Adrenal gland (tissue), 12 donors: Measurements from ENCODE around the gene STMN3. TPM values are rescaled to one million over a fixed set of nuclear protein-coding genes. Genes with fewer than 3 reads are reported as not detected.

Experiments used
- DNase-seq, 7 donors: peaks; one replicate each; pipeline ENCODE4 v3.0.0-alpha.2; 2019 to 2020
- H3K27ac ChIP-seq, 5 donors: fragments of 200-600 bp; sonication (generic) in 4 of 5; 1 replicate in 3 of 5; 2 replicates in 2 of 5; pipeline versions ENCODE4 v1.5.1 to v1.8.0; 2016 to 2020; ENCODE audit warnings: mild to moderate bottlenecking in 1 of 5
- H3K27me3 ChIP-seq: fragments of 200-600 bp; 2 replicates; pipeline ENCODE4 v1.8.0; 2021
- H3K36me3 ChIP-seq, 2 donors: fragments of 200-600 bp; replicated peaks in 1 of 2; 1 replicate in 1 of 2; 2 replicates in 1 of 2; pipeline versions ENCODE4 v1.5.1 to v1.8.0; 2018 to 2022
- H3K4me1 ChIP-seq, 2 donors: fragments of 200-600 bp; replicated peaks in 1 of 2; 1 replicate in 1 of 2; 2 replicates in 1 of 2; pipeline versions ENCODE4 v1.5.1 to v1.8.0; 2018 to 2021
- H3K4me3 ChIP-seq, 4 donors: fragments of 200-600 bp; sonication (generic) in 3 of 4; one replicate each; pipeline ENCODE4 v1.5.1; 2016 to 2018
- H3K9me3 ChIP-seq, 3 donors: fragments of 200-600 bp; sonication (generic) in 1 of 3; replicated peaks in 1 of 3; 1 replicate in 2 of 3; 2 replicates in 1 of 3; pipeline versions ENCODE4 v1.5.1 to v1.8.0; 2016 to 2021
- CTCF ChIP-seq, 6 experiments: fragments of 450-650 bp in 4 of 6; fragments of 200-600 bp in 2 of 6; sonication (generic) in 1 of 6; IDR thresholded peaks; 1 replicate in 5 of 6; 2 replicates in 1 of 6; pipeline versions ENCODE4 v1.5.1 to v1.8.0; 2016 to 2021; ENCODE audit warnings: antibody characterized with exemption in 6 of 6, mild to moderate bottlenecking in 2 of 6, moderate library complexity in 1 of 6
- POLR2A ChIP-seq, 2 donors: fragments of 450-650 bp; IDR thresholded peaks; one replicate each; pipeline ENCODE4 v1.6.1; 2017; ENCODE audit warnings: antibody characterized with exemption in 2 of 2, mild to moderate bottlenecking in 2 of 2, moderate library complexity in 1 of 2
- WGBS, 4 donors: extraction: QIAGEN DNeasy Blood & Tissue Kit in 2 of 4; methylation state at CpG; one replicate each; pipeline versions ENCODE4 v1.1.5 to v1.1.7; 2013 to 2017; 5-methylcytosine and 5-hydroxymethylcytosine counted together
- intact Hi-C, 2 donors: fragments of 100-400 bp; cut with DNase I; formaldehyde crosslinking; loops; one replicate each; pipeline versions ENCODE4 v1.14.1 to v1.15.0; 2022 to 2023
- polyA plus RNA-seq, 3 donors: library from polyadenylated mRNA; stranded (reverse); fragments of 200-250 nt in 2 of 3; fragments of 350-450 nt in 1 of 3; fragmentation: Illumina TruSeq in 1 of 3; extraction: RNeasy Lipid Tissue Mini Kit (QIAGEN cat#74804) in 1 of 3; gene quantifications; one replicate each; pipeline ENCODE4 v1.2.3, GENCODE V29; 2013 to 2014
- total RNA-seq, 9 donors: library from RNA; depleted of rRNA in 4 of 9; stranded (reverse); fragments of >200 nt in 4 of 9; fragments of 120-200 nt in 1 of 9; fragmentation: NEBNext Ultra II Directional in 1 of 9; extraction: Animal tissue kit (Norgen Biotek cat#: 25700) in 1 of 9; gene quantifications; one replicate each; pipeline versions ENCODE4 v1.1.0 to v1.2.4, GENCODE V29; 2013 to 2023
- donor health status: healthy with polysubstance abuse.
- donor health status: Bipolar disorder and iron deficiency.
- donor health status: DM: yes; HTN: yes; CAD: no.
- donor health status: DM: no; HTN: no; CAD: no.
- donor health status: DM: no; HTN: no; CAD: no.
- donor health status: DM: yes; HTN: yes; CAD: no.

STMN3 gene
- total and polyA plus RNA-seq, 12 donors: 29.2 to 109 (median 54.5) TPM

- no peaks in the 10 kb centered on the region for H3K9me3 ChIP-seq
- no peak overlapping the region for H3K4me3 ChIP-seq
- TF ChIP-seq POLR2A (IDR thresholded peaks at IDR 0.05) (no peak), CTCF (IDR thresholded peaks at IDR 0.05) (no peak)
- H3K27me3 ChIP-seq: no peaks in the 10 kb centered on the region
- no peaks in the 10 kb centered on the region for H3K4me1 ChIP-seq
- no peak overlapping the region for H3K27ac ChIP-seq
- peaks cover 0 to 47% of the 10 kb centered on the region in 2 donors for H3K36me3 ChIP-seq
- 91 to 97% (median 94%) methylated on average over 11 of the region's 11 CpGs for WGBS, 4 donors
- intact Hi-C loops: no loop called here
- DNase-seq: no peak
Measured at GRCh38 chr20:63668351-63668750, 15.1 kb upstream of the STMN3 start.

GRCh38 chr20:63667858-63668257 lies 14.6 kb upstream of the STMN3 start:
- no peak for DNase-seq
- no peaks in the 10 kb centered on the region for H3K27me3 ChIP-seq
- no peak overlapping the region for H3K27ac ChIP-seq
- TF ChIP-seq POLR2A (IDR thresholded peaks at IDR 0.05) (no peak), CTCF (IDR thresholded peaks at IDR 0.05) (no peak)
- intact Hi-C loops: no loop called here
- H3K9me3 ChIP-seq: no peaks in the 10 kb centered on the region
- H3K36me3 ChIP-seq: peaks cover 0 to 51% of the 10 kb centered on the region in 2 donors
- H3K4me1 ChIP-seq: no peaks in the 10 kb centered on the region
- no peak overlapping the region for H3K4me3 ChIP-seq
- 88 to 95% (median 93%) methylated on average over 10 to 16 of the region's 16 CpGs for WGBS, 4 donors

- intact Hi-C loops: no loop called here
- no peaks in the 10 kb centered on the region for H3K9me3 ChIP-seq
- H3K4me1 ChIP-seq: no peaks in the 10 kb centered on the region
- no peak overlapping the region for H3K4me3 ChIP-seq
- no peak overlapping the region for H3K27ac ChIP-seq
- no peak for DNase-seq
- 93 to 96% (median 95%) methylated on average over 3 to 14 of the region's 14 CpGs for WGBS, 4 donors
- no peak for TF ChIP-seq CTCF (IDR thresholded peaks at IDR 0.05)
- TF ChIP-seq POLR2A (IDR thresholded peaks at IDR 0.05): no peak
- H3K27me3 ChIP-seq: no peaks in the 10 kb centered on the region
- H3K36me3 ChIP-seq: peaks cover 0 to 61% of the 10 kb centered on the region in 2 donors
Measured at GRCh38 chr20:63665708-63666107, 12.5 kb upstream of the STMN3 start.

- no peak for TF ChIP-seq CTCF (IDR thresholded peaks at IDR 0.05)
- TF ChIP-seq POLR2A (IDR thresholded peaks at IDR 0.05): no peak
- no peaks in the 10 kb centered on the region for H3K4me1 ChIP-seq
- peak in 1 of 7 donors; percentile 75 for DNase-seq
- no peak overlapping the region for H3K27ac ChIP-seq
- 73 to 87% (median 84%) methylated on average over 3 to 18 of the region's 18 CpGs for WGBS, 4 donors
- no peak overlapping the region for H3K4me3 ChIP-seq
- peaks cover 0 to 61% of the 10 kb centered on the region in 2 donors for H3K36me3 ChIP-seq
- intact Hi-C loops: no loop called here
- no peaks in the 10 kb centered on the region for H3K27me3 ChIP-seq
- H3K9me3 ChIP-seq: no peaks in the 10 kb centered on the region
Measured at GRCh38 chr20:63664861-63665594, 11.8 kb upstream of the STMN3 start.
